OCI-LY3 (cell line): ENCODE measurements around the gene LAMC2.

Experiments
- H2AFZ ChIP-seq: fragments of 200-600, 300-600 bp; shearing (Covaris generic); 2 replicates; pipeline ENCODE4 v1.6.0; 2014; ENCODE audit warnings: antibody characterized with exemption, low read depth, low read length
- H3K27ac ChIP-seq: fragments of 200-600, 300-600 bp; sonication (generic); 2 replicates; pipeline ENCODE4 v1.5.1; 2014; ENCODE audit warnings: mild to moderate bottlenecking, low read length, moderate library complexity, mixed read lengths
- H3K27me3 ChIP-seq: fragments of 200-600, 300-600 bp; sonication (generic); 2 replicates; pipeline ENCODE4 v1.6.1; 2014; ENCODE audit warnings: low read depth, low read length, mixed read lengths
- H3K36me3 ChIP-seq: fragments of 200-600, 300-600 bp; sonication (generic); replicated peaks from 2 replicates; pipeline ENCODE3; 2014; ENCODE audit warnings: low read depth, low read length, mixed read lengths
- H3K4me1 ChIP-seq: fragments of 300-600, 200-600 bp; sonication (generic); 2 replicates; pipeline ENCODE4 v1.6.1; 2014; ENCODE audit warnings: low read length, mixed read lengths
- H3K4me2 ChIP-seq: fragments of 200-600, 300-600 bp; sonication (generic); 2 replicates; pipeline ENCODE4 v1.6.1; 2014; ENCODE audit warnings: low read length, mixed read lengths
- H3K4me3 ChIP-seq: fragments of 300-600, 200-600 bp; sonication (generic); 2 replicates; pipeline ENCODE4 v1.5.1; 2014; ENCODE audit warnings: antibody characterized with exemption, mild to moderate bottlenecking, low read length, moderate library complexity
- H3K79me2 ChIP-seq: fragments of 300-600, 200-600 bp; shearing (Covaris generic); 2 replicates; pipeline ENCODE4 v1.6.1; 2014; ENCODE audit warnings: mild to moderate bottlenecking, low read length, mixed read lengths
- H3K9ac ChIP-seq: fragments of 300-600, 200-600 bp; shearing (Covaris generic); 2 replicates; pipeline ENCODE4 v1.6.0; 2014; ENCODE audit warnings: mild to moderate bottlenecking, low read length, moderate library complexity
- H3K9me3 ChIP-seq: fragments of 200-600, 300-600 bp; shearing (Covaris generic); 2 replicates; pipeline ENCODE4 v1.6.1; 2014; ENCODE audit warnings: low read length, mixed read lengths; ENCODE audit not compliant: insufficient read depth
- H4K20me1 ChIP-seq: fragments of 200-600, 300-600 bp; sonication (generic); 2 replicates; pipeline ENCODE4 v1.6.1; 2016; ENCODE audit warnings: low read length, mixed read lengths; ENCODE audit not compliant: insufficient read depth
- EZH2phosphoT487 ChIP-seq: fragments of 200-600 bp; shearing (Covaris generic); IDR thresholded peaks from 2 replicates; pipeline ENCODE4 v1.6.1; 2018; ENCODE audit warnings: antibody characterized with exemption, mixed run types, low read depth
- TF ChIP-seq, protein P1 (sequence below): fragments of 200-600, 300-600 bp; sonication (generic); IDR thresholded peaks from 2 replicates; pipeline ENCODE4 v1.5.1; 2014; ENCODE audit warnings: antibody characterized with exemption, low read length, low read depth

LAMC2 gene

DNA sequence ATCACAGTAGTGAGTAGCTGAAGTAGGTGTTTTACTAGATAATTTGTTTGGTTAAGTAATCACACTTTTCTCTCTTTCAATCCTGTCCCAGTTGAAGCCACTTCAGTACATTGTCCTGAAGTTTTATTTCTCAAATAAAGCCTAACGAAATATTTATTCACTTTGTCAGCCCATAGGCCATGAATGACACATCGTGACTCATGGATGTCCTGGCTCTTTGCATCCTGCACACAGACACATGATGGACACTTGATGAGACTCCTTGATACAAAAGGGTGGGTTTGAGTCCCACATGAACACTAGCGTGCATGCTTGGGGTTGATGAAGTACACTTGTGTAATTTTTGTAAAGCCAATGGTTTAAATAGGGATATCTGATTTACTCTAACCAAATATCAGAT, 22.7 kb upstream of the LAMC2 start:
- 0 out of 2 replicates have a peak, but pooled peaks cover 3% of the 10 kb centered on the region for H3K27me3 ChIP-seq
- no peaks in the 10 kb centered on the region for H3K9me3 ChIP-seq
- TF ChIP-seq EZH2phosphoT487 = no peak
- TF ChIP-seq, protein P1, sequence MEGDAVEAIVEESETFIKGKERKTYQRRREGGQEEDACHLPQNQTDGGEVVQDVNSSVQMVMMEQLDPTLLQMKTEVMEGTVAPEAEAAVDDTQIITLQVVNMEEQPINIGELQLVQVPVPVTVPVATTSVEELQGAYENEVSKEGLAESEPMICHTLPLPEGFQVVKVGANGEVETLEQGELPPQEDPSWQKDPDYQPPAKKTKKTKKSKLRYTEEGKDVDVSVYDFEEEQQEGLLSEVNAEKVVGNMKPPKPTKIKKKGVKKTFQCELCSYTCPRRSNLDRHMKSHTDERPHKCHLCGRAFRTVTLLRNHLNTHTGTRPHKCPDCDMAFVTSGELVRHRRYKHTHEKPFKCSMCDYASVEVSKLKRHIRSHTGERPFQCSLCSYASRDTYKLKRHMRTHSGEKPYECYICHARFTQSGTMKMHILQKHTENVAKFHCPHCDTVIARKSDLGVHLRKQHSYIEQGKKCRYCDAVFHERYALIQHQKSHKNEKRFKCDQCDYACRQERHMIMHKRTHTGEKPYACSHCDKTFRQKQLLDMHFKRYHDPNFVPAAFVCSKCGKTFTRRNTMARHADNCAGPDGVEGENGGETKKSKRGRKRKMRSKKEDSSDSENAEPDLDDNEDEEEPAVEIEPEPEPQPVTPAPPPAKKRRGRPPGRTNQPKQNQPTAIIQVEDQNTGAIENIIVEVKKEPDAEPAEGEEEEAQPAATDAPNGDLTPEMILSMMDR = no peak
- H3K4me2 ChIP-seq = no peak overlapping the region
- no peaks in the 10 kb centered on the region for H4K20me1 ChIP-seq
- no peak overlapping the region for H3K27ac ChIP-seq
- no peak overlapping the region for H2AFZ ChIP-seq
- no peaks in the 10 kb centered on the region for H3K79me2 ChIP-seq
- no peaks in the 10 kb centered on the region for H3K4me1 ChIP-seq
- H3K9ac ChIP-seq = no peak overlapping the region
- no peaks in the 10 kb centered on the region for H3K36me3 ChIP-seq
- no peak overlapping the region for H3K4me3 ChIP-seq

DNA sequence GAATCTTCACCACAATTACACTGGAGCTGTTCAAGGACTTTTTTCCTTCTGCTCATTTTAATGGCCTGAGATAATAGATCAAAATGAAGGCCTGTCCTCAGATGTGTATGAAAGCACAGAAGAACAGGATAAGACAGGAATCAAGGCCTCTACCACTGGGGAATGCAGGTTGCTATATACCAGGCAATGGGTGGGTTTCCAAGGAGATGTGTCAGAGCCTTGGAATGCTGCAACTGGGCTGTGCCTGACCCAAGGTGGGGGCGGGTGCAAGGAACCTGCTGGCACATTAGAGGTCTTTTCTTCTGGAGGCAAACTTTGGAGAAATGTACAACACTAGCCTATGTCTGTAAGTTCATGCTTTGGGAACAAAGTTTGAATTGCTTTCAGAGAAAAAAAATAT, 21.7 kb upstream of the LAMC2 start:
- Histone ChIP-seq H3K9me3 (no peaks in the 10 kb centered on the region), H3K4me1 (no peaks in the 10 kb centered on the region), H3K9ac (no peak overlapping the region), H3K27me3 (0 out of 2 replicates have a peak, but pooled peaks cover 3% of the 10 kb centered on the region), H3K36me3 (no peaks in the 10 kb centered on the region), H3K4me2 (no peak overlapping the region), H3K27ac (no peak overlapping the region), H3K4me3 (no peak overlapping the region), H4K20me1 (no peaks in the 10 kb centered on the region), H2AFZ (no peak overlapping the region), H3K79me2 (no peaks in the 10 kb centered on the region)
- no peak for TF ChIP-seq EZH2phosphoT487
- TF ChIP-seq, protein P1 = no peak

DNA sequence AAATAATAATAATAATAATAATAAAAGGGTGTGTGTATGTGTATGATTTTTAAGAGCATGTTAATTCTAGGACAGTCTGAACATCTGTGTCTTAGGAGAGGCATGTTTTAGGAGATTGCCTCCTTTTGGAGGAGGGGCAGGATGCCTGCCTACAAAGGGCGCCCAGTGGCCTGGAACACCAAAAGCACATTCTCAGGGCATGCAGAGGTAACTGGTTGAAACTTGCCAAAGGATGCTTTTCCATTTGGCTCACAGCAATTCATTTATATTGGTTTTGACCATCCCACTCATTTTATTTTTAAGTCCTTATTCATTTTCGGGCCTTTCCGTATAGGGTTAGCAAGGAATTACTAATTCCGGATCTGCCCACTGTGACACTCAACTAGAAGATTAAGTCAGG, 21.1 kb upstream of the LAMC2 start:
- H3K9ac ChIP-seq = no peak overlapping the region
- no peak overlapping the region for H2AFZ ChIP-seq
- H3K27ac ChIP-seq = no peak overlapping the region
- no peaks in the 10 kb centered on the region for H3K36me3 ChIP-seq
- H3K4me2 ChIP-seq = no peak overlapping the region
- no peaks in the 10 kb centered on the region for H3K4me1 ChIP-seq
- TF ChIP-seq, protein P1 = no peak
- no peak for TF ChIP-seq EZH2phosphoT487
- H4K20me1 ChIP-seq = no peaks in the 10 kb centered on the region
- 0 out of 2 replicates have a peak, but pooled peaks cover 3% of the 10 kb centered on the region for H3K27me3 ChIP-seq
- H3K9me3 ChIP-seq = no peaks in the 10 kb centered on the region
- no peaks in the 10 kb centered on the region for H3K79me2 ChIP-seq
- H3K4me3 ChIP-seq = no peak overlapping the region

DNA sequence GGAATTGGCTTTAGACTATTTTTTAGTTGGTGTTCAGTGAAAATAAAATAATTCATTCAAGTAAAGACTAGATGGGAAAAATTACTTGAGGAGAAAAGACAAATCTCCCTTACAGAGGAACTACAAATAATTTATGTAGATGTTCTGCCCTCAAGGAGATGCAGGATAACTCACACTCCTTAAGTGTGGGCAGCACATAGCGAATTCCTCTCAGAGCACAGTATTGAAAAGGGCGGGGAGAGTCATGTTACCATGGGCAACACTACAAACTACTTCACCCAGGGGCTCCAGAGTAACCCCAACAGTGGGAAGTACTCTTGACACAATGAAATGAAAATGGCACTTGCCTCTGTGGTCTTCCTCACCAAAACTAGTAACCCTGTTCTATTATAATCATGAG, 20.6 kb upstream of the LAMC2 start:
- no peak overlapping the region for H3K27ac ChIP-seq
- H3K4me3 ChIP-seq = no peak overlapping the region

More for the DNA sequence above, 20.6 kb upstream of the LAMC2 start:
- no peaks in the 10 kb centered on the region for H3K36me3 ChIP-seq
- TF ChIP-seq, protein P1 = no peak
- TF ChIP-seq EZH2phosphoT487 = no peak
- H3K4me1 ChIP-seq = no peaks in the 10 kb centered on the region
- H3K79me2 ChIP-seq = no peaks in the 10 kb centered on the region
- H2AFZ ChIP-seq = no peak overlapping the region
- H3K27me3 ChIP-seq = 0 out of 2 replicates have a peak, but pooled peaks cover 3% of the 10 kb centered on the region
- no peaks in the 10 kb centered on the region for H4K20me1 ChIP-seq
- H3K9me3 ChIP-seq = no peaks in the 10 kb centered on the region
- no peak overlapping the region for H3K9ac ChIP-seq
- no peak overlapping the region for H3K4me2 ChIP-seq
